Esophagus muscularis mucosa (tissue), 3 donors: ENCODE measurements around the gene SLC6A3.

Source experiments
- CTCF ChIP-seq, 3 experiments: fragments of 200-600 bp in 2 of 3; fragments of 450-650 bp in 1 of 3; sonication (generic) in 2 of 3; IDR thresholded peaks; one replicate each; pipeline ENCODE4 v1.5.1; 2017 to 2019; ENCODE audit warnings: antibody characterized with exemption in 3 of 3, mild to moderate bottlenecking in 2 of 3, moderate library complexity in 1 of 3
- POLR2A ChIP-seq: fragments of 450-650 bp; IDR thresholded peaks from one replicate; pipeline ENCODE4 v1.6.1; 2017; ENCODE audit warnings: antibody characterized with exemption, moderate library complexity, mild to moderate bottlenecking, low read depth
- POLR2AphosphoS5 ChIP-seq, 2 donors: sonication (generic); formaldehyde crosslinking; IDR thresholded peaks; one replicate each; pipeline ENCODE4 v1.6.1; 2017; ENCODE audit warnings: antibody characterized with exemption in 2 of 2

- TF ChIP-seq POLR2A = no peak
- no peak for TF ChIP-seq CTCF (IDR thresholded peaks at IDR 0.05)
- TF ChIP-seq POLR2AphosphoS5 (IDR thresholded peaks at IDR 0.05) = no peak
These were observed 25.5 kb upstream of the SLC6A3 start for GRCh38 chr5:1470762-1471211.
